Natural killer cell (primary cell): ENCODE results near the gene TSC22D3. TPM values are rescaled to one million over a fixed set of nuclear protein-coding genes. Genes with fewer than 3 reads are reported as not detected.

Experiments
- ATAC-seq, 3 donors: fragments of 150-1000 bp in 2 of 3; fragments of 200-7000 bp in 1 of 3; cut with Tn5 transposase; 1 replicate in 1 of 3; 2 replicates in 2 of 3; pipeline ENCODE4 v1.10.0; 2021; ENCODE audit warnings: mild to moderate bottlenecking in 2 of 3, moderate library complexity in 2 of 3
- DNase-seq, 2 donors: peaks; one replicate each; pipeline versions ENCODE4 v3.0.0 to v3.0.0-alpha.2; 2013 to 2021; ENCODE audit warnings: mixed read lengths in 1 of 2
- H3K27ac ChIP-seq: one replicate; pipeline ENCODE4 v1.5.1; 2013; ENCODE audit warnings: mild to moderate bottlenecking, low read length
- H3K27me3 ChIP-seq: one replicate; pipeline ENCODE4 v1.6.1; 2013; ENCODE audit warnings: low read length; ENCODE audit not compliant: control insufficient read depth, insufficient read depth
- H3K36me3 ChIP-seq: one replicate; pipeline ENCODE4 v1.6.1; 2013; ENCODE audit warnings: low read length; ENCODE audit not compliant: control insufficient read depth, insufficient read depth
- H3K4me1 ChIP-seq: one replicate; pipeline ENCODE4 v1.6.1; 2013; ENCODE audit warnings: low read length; ENCODE audit not compliant: control insufficient read depth, insufficient read depth
- H3K4me3 ChIP-seq: one replicate; pipeline ENCODE4 v1.5.1; 2013; ENCODE audit warnings: low read length
- H3K9me3 ChIP-seq: one replicate; pipeline ENCODE4 v1.6.1; 2013; ENCODE audit warnings: low read length; ENCODE audit not compliant: control insufficient read depth, insufficient read depth
- H3K27ac Mint-ChIP-seq, 2 donors: one replicate each; pipeline ENCODE4 v1.8.0; 2022; ENCODE audit warnings: mild to moderate bottlenecking in 2 of 2, mixed read lengths in 2 of 2, moderate library complexity in 1 of 2
- H3K27me3 Mint-ChIP-seq, 2 donors: one replicate each; pipeline ENCODE4 v1.8.0; 2022; ENCODE audit warnings: low read depth in 2 of 2, mixed read lengths in 2 of 2
- H3K36me3 Mint-ChIP-seq: one replicate; pipeline ENCODE4 v1.8.0; 2022; ENCODE audit warnings: mixed read lengths
- H3K4me1 Mint-ChIP-seq, 2 donors: one replicate each; pipeline ENCODE4 v1.8.0; 2022; ENCODE audit warnings: mixed read lengths in 2 of 2
- H3K4me3 Mint-ChIP-seq: one replicate; pipeline ENCODE4 v1.8.0; 2022; ENCODE audit warnings: mild to moderate bottlenecking, moderate library complexity, mixed read lengths
- H3K9me3 Mint-ChIP-seq, 2 donors: one replicate each; pipeline ENCODE4 v1.8.0; 2022; ENCODE audit warnings: mixed read lengths in 2 of 2
- WGBS: methylation state at CpG from one replicate; pipeline ENCODE4 v1.1.7; 2013; ENCODE audit warnings: missing lambda C conversion rate; ENCODE audit not compliant: insufficient coverage; 5-methylcytosine and 5-hydroxymethylcytosine counted together
- intact Hi-C: fragments of 100-400 bp; cut with micrococcal nuclease; formaldehyde crosslinking; loops from one replicate; pipeline ENCODE4 v1.14.2; 2022
- total RNA-seq, 4 donors: library from RNA; stranded (reverse); fragments of 120-200 nt in 1 of 4; gene quantifications; one replicate each; pipeline versions ENCODE4 v1.2.3 to v1.2.4, GENCODE V29; 2013 to 2022
- TF ChIP-seq, protein P1 (sequence below): fragments of 200-600 bp; IDR thresholded peaks from one replicate; pipeline ENCODE4 v1.8.0; 2022; ENCODE audit warnings: antibody characterized with exemption

The TSC22D3 gene
- total RNA-seq, 3 donors from 2014 or later (not counting 1 experiment from before 2014, with no cell fraction given) = 895 to 1,800 (median 1,053) TPM

DNA sequence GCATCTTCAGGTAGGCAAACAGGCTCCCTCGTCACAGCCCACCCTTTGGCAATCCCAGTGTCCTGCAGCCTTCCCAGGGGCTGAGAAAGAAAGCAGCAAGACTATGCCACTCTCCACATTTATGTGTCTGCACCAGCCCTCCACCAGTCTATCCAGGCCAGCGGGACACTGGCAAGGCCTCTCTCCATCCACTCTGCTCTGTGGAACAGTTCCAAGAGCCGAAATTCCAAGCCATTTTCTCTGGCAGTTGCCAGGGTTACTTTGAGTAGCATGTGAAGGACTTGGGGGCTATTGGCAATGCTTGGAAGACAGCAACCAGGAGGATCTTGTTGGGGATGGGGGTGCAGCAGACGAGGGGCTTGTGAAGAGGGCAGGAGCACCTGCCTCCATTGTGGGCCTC, 52.1 kb downstream of the TSC22D3 start:
- no peak overlapping the region for H3K4me3 Mint-ChIP-seq
- 85% methylated on average over 4 of the region's 4 CpGs for WGBS
- no peaks in the 10 kb centered on the region for H3K36me3 Mint-ChIP-seq

DNA sequence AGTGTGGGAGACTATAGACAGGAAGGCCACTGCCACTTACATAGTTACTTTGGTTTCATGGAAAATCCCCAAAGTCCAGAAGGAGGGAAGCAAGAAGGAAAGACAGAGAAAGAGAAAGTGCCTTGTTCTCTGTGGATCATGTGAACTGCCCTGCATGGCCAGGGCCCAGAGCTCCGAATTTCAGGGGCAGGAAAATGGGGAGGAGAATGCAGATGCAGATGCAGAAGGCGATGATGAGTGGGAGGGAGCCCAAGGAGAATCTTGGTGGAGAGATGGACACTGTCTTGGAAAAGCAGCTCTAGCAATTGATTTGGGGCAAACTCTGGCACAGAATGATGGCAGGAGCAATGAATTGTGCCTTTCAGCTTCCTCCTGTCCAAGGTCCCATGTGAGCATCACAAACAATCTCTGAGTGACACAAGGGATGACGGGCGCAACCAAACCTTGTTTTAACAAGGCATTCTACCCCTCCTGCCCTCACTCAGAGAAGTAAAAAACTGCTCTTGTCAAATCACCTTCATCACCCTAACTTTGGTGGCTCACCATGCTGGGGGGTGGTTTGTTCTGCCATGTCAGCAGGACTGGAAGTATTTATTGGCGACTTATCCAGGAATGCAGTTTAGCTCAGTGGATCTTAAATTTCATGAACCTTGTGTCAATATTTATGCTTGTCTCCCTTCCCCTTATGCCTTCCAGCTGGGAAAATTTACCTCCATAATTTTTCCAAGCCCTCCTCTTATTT, 53.5 kb downstream of the TSC22D3 start:
- Mint-ChIP-seq H3K9me3 (no peaks in the 10 kb centered on the region), H3K36me3 (no peaks in the 10 kb centered on the region), H3K27ac (no peak overlapping the region), H3K27me3 (peaks cover 3 to 8% of the 10 kb centered on the region in 2 donors), H3K4me3 (no peak overlapping the region), H3K4me1 (peaks cover 11 to 12% of the 10 kb centered on the region in 2 donors)
- Histone ChIP-seq H3K27ac (no peak overlapping the region), H3K9me3 (no peaks in the 10 kb centered on the region), H3K27me3 (no peaks in the 10 kb centered on the region), H3K4me3 (no peak overlapping the region), H3K4me1 (peaks cover 22% of the 10 kb centered on the region), H3K36me3 (no peaks in the 10 kb centered on the region)
- ATAC-seq (no peak), DNase-seq (no peak)
- WGBS = 85% methylated on average over 5 of the region's 5 CpGs
- intact Hi-C loops = no loop called here
- TF ChIP-seq, protein P1, sequence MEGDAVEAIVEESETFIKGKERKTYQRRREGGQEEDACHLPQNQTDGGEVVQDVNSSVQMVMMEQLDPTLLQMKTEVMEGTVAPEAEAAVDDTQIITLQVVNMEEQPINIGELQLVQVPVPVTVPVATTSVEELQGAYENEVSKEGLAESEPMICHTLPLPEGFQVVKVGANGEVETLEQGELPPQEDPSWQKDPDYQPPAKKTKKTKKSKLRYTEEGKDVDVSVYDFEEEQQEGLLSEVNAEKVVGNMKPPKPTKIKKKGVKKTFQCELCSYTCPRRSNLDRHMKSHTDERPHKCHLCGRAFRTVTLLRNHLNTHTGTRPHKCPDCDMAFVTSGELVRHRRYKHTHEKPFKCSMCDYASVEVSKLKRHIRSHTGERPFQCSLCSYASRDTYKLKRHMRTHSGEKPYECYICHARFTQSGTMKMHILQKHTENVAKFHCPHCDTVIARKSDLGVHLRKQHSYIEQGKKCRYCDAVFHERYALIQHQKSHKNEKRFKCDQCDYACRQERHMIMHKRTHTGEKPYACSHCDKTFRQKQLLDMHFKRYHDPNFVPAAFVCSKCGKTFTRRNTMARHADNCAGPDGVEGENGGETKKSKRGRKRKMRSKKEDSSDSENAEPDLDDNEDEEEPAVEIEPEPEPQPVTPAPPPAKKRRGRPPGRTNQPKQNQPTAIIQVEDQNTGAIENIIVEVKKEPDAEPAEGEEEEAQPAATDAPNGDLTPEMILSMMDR = no peak

More for the DNA sequence above, 52.1 kb downstream of the TSC22D3 start:
- Histone ChIP-seq H3K27ac (no peak overlapping the region), H3K9me3 (no peaks in the 10 kb centered on the region), H3K4me1 (peaks cover 9% of the 10 kb centered on the region), H3K27me3 (no peaks in the 10 kb centered on the region), H3K4me3 (no peak overlapping the region), H3K36me3 (no peaks in the 10 kb centered on the region)
- H3K9me3 Mint-ChIP-seq = no peaks in the 10 kb centered on the region
- no peak for ATAC-seq
- peaks cover 3 to 8% of the 10 kb centered on the region in 2 donors for H3K27me3 Mint-ChIP-seq
- no peaks in the 10 kb centered on the region for H3K4me1 Mint-ChIP-seq
- H3K27ac Mint-ChIP-seq = no peak overlapping the region
- no peak for DNase-seq
- intact Hi-C loops = no loop called here
- TF ChIP-seq, protein P1 = no peak

GRCh38 chrX:107721318-107721717, 54.3 kb downstream of the TSC22D3 start:
- Histone ChIP-seq H3K36me3 (no peaks in the 10 kb centered on the region), H3K4me1 (peaks cover 24% of the 10 kb centered on the region), H3K9me3 (no peaks in the 10 kb centered on the region), H3K27ac (no peak overlapping the region), H3K4me3 (no peak overlapping the region), H3K27me3 (no peaks in the 10 kb centered on the region)
- H3K36me3 Mint-ChIP-seq = no peaks in the 10 kb centered on the region
- H3K27me3 Mint-ChIP-seq = peaks cover 3 to 8% of the 10 kb centered on the region in 2 donors
- H3K4me1 Mint-ChIP-seq = peaks cover 13 to 18% of the 10 kb centered on the region in 2 donors
- H3K4me3 Mint-ChIP-seq = no peak overlapping the region
- WGBS = 47% methylated on average over 6 of the region's 9 CpGs
- ATAC-seq = no peak
- H3K9me3 Mint-ChIP-seq = no peaks in the 10 kb centered on the region
- TF ChIP-seq, protein P1 = no peak
- H3K27ac Mint-ChIP-seq = no peak overlapping the region
- intact Hi-C loops = no loop called here
- no peak for DNase-seq
